ENCODE measurements around the gene SORCS2.
A peak's percentile ranks its signal among the peaks of the same experiment; 100 is the strongest.

SORCS2 gene

DNA sequence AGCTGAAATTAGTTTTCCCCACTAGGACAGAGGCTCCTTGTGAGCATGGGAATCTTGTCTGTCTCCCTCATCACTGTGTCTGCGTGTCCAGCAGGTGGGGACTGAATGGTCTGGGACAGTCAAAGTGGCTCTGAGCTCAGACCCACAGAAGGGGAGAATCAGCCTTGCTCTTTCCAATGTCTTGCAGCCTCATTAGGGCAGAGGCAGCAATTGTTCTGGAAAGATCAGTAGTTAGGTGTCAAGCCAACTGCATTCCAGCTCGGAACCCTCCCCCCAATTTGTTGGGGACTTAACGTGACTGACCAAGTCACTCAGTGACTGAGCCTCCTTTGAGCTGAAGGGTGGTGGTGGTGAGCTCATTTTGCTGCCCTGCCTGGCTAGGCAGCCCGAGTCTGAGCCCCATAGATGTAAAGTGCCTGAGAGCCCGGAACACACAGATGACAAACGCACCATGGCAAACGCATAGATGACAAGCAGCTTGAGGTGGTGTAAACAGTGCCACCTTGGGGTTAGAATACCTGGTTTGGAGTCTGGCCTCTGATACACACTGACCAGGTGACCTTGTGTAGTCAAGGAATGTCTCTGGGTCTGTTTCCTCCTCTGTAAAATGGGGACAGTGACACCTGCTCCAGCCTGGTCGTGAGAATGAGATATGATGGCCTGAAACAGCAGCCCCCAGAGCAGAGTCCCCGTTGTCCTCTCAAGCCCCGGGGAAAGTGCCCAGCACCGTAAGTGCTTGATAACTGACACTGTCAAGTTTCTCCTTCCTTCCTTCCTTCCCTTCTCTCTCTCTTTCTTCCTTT lies 2.7 kb upstream of the SORCS2 start:
- TF ChIP-seq NFIC (IDR thresholded peaks at IDR 0.05): no peak
- TF ChIP-seq TEAD4 (IDR thresholded peaks at IDR 0.05): no peak
- TF ChIP-seq RAD21 (IDR thresholded peaks at IDR 0.05; ENCODE audit: low read depth): peak; percentile 36

- TF ChIP-seq TEAD4 (IDR thresholded peaks at IDR 0.05) (no peak), CEBPB (IDR thresholded peaks at IDR 0.05) (no peak), RAD21 (IDR thresholded peaks at IDR 0.05; ENCODE audit: low read depth) (no peak), EP300 (IDR thresholded peaks at IDR 0.05; ENCODE audit: borderline replicate concordance) (no peak), TAF1 (IDR thresholded peaks at IDR 0.05; ENCODE audit: low read depth) (no peak), NFIC (IDR thresholded peaks at IDR 0.05) (no peak), EGR1 (IDR thresholded peaks at IDR 0.05) (no peak), YY1 (IDR thresholded peaks at IDR 0.05; ENCODE audit: low read depth) (no peak), REST (IDR thresholded peaks at IDR 0.05; ENCODE audit: low read depth) (no peak), TCF12 (IDR thresholded peaks at IDR 0.05; ENCODE audit: low read depth) (no peak), FOXM1 (IDR thresholded peaks at IDR 0.05; ENCODE audit: borderline replicate concordance, low read depth) (no peak), CREB1 (IDR thresholded peaks at IDR 0.05; ENCODE audit: low read depth) (no peak), ZBTB7A (IDR thresholded peaks at IDR 0.05; ENCODE audit: low read depth) (no peak)
- TF ChIP-seq, protein P1, sequence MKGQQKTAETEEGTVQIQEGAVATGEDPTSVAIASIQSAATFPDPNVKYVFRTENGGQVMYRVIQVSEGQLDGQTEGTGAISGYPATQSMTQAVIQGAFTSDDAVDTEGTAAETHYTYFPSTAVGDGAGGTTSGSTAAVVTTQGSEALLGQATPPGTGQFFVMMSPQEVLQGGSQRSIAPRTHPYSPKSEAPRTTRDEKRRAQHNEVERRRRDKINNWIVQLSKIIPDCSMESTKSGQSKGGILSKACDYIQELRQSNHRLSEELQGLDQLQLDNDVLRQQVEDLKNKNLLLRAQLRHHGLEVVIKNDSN (IDR thresholded peaks at IDR 0.05): no peak
- TF ChIP-seq, protein P2, sequence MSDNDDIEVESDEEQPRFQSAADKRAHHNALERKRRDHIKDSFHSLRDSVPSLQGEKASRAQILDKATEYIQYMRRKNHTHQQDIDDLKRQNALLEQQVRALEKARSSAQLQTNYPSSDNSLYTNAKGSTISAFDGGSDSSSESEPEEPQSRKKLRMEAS (IDR thresholded peaks at IDR 0.05): no peak
Measured at GRCh38 chr4:7190278-7190594, 2.1 kb upstream of the SORCS2 start.

DNA sequence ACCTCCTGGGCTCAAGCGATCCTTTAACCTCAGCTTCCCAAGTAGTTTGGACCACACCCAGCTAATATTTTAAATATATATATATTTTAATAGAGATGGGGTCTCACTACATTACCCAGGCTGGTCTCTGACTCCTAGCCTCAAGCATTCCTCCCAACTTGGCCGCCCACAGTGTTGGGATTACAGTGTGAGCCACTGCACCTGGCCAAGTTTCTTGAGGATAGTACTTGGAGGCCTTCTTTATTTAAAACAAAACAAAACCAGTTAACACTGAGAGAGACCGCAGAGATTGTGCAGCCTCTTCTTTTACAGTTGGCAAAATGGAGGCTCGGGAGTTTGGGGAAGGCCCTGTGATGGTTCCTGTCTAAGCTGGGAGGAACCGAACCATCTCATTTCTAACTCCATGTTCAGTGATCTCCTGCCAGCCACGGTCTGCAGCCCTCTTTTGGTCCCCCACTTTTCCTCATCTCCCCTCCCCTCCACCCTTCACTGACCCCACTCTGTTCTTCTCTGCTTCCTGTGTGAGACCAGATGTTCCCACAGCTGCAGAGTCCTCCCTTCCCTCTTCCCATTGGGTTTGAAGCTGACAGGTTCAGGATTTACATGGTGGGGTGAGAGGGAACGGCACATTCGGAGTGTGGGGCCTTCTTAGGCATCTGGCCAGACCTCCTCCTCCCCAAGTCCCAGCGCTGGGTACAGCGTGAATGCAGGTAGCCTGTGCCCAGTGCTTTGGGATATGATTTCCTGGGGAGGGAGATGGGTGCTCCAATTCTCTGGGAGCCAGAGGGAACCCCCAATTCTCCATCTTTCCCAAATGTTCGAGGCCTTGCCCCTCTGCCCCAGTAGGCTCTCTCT lies 1.4 kb upstream of the SORCS2 start:
- TF ChIP-seq RAD21 (IDR thresholded peaks at IDR 0.05; ENCODE audit: low read depth): no peak
- no peak for TF ChIP-seq NFIC (IDR thresholded peaks at IDR 0.05)
- TF ChIP-seq TAF1 (IDR thresholded peaks at IDR 0.05; ENCODE audit: low read depth): no peak
- no peak for TF ChIP-seq YY1 (IDR thresholded peaks at IDR 0.05; ENCODE audit: low read depth)

DNA sequence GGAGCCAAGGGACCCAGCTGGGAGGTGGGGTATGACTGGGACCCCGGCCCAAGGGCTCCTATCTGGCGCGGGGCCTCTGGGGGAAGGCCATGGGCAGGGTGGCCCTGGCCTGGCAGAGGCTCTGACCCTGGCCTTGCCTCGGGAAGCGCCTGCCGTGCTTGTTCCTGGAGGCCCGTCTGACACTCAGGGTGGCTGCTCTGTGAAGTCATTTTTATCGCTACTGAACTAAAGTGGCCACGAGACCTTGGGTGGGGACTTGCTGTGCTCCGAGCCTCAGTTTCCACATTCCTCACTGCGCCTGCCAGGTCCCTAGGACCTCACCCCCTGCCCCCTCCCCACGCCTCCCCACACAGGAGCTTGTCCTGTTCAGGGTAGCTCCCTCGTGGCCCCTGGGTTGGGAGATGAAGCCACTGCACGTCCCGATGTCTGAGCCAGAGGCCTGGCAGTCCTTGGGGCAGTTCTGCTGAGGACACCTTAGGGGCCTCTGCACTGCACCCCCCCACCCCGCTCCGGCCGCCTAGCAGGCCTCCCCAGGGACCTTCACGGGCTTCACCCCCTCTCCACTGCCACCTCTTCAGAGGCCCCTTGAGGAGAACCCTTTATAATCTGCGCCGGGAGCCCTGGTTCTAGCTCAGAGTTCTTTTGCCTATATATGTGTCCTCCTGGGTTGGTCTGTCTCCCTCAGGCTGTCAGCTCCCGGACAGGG lies 639 bp upstream of the SORCS2 start:
- TF ChIP-seq CEBPB (IDR thresholded peaks at IDR 0.05) (no peak), TCF12 (IDR thresholded peaks at IDR 0.05; ENCODE audit: low read depth) (no peak), REST (IDR thresholded peaks at IDR 0.05; ENCODE audit: low read depth) (no peak), EGR1 (IDR thresholded peaks at IDR 0.05) (no peak), TAF1 (IDR thresholded peaks at IDR 0.05; ENCODE audit: low read depth) (no peak), YY1 (IDR thresholded peaks at IDR 0.05; ENCODE audit: low read depth) (no peak), TEAD4 (IDR thresholded peaks at IDR 0.05) (no peak), NFIC (IDR thresholded peaks at IDR 0.05) (no peak), FOXM1 (IDR thresholded peaks at IDR 0.05; ENCODE audit: borderline replicate concordance, low read depth) (no peak), ZBTB7A (IDR thresholded peaks at IDR 0.05; ENCODE audit: low read depth) (no peak), EP300 (IDR thresholded peaks at IDR 0.05; ENCODE audit: borderline replicate concordance) (no peak)
- TF ChIP-seq, protein P1 (IDR thresholded peaks at IDR 0.05): no peak

DNA sequence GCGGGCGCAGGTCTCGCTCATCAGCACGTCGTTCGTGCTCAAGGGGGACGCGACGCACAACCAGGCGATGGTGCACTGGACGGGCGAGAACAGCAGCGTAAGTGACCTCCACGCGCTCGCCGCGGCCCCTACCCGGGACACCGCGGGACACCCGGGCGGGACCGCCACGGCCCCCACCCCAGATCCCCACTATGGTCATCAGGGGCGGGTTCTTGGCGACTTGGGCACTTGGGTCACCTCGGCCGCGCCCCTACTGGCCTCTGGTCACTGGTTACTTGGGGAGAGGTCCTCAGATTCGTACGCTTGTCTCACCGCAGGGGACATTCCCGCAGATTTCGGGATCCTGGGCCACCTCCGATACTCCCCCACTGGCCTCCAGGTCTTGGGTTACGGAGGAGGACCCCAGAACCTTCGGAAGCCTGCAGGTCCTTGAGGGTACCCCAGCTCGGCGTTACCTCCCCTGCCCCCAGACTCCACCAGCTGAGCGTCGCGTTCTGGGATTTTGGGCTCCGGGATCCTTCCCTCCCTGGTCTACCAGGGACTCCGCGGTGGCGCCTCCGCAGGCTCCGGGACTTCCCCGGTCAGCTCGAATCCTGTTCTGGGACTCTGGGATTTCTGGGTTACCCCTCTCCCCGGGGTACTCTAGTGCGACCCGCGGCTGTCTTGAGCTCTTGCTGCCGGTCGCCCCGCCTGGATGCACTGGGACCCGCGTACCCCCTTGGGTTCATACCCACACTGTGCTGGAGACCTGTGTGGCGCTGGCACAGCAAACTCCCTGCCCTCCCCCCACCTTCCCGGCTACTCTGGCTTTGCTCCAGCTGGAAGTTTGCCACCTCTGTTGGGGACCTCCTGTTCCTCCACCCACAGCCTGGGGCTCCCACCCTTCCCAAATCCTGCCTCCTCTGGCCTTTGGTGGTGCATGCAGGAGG lies 956 bp downstream of the SORCS2 start:
- TF ChIP-seq, protein P2 (IDR thresholded peaks at IDR 0.05): no peak; the same call in 1 of the 2 replicates
- TF ChIP-seq TCF12 (IDR thresholded peaks at IDR 0.05; ENCODE audit: low read depth) (peak; percentile 25; the same call in 1 of the 2 replicates), TEAD4 (IDR thresholded peaks at IDR 0.05) (no peak), REST (IDR thresholded peaks at IDR 0.05; ENCODE audit: low read depth) (no peak), EGR1 (IDR thresholded peaks at IDR 0.05) (no peak), FOXM1 (IDR thresholded peaks at IDR 0.05; ENCODE audit: borderline replicate concordance, low read depth) (no peak), RAD21 (IDR thresholded peaks at IDR 0.05; ENCODE audit: low read depth) (no peak), CEBPB (IDR thresholded peaks at IDR 0.05) (no peak), CREB1 (IDR thresholded peaks at IDR 0.05; ENCODE audit: low read depth) (no peak), NFIC (IDR thresholded peaks at IDR 0.05) (peak; percentile 91), EP300 (IDR thresholded peaks at IDR 0.05; ENCODE audit: borderline replicate concordance) (no peak), YY1 (IDR thresholded peaks at IDR 0.05; ENCODE audit: low read depth) (no peak)

Measured in Ishikawa (cell line).